MM.1S (cell line): ENCODE results near the gene UQCR10.

Source experiments
- EZH2phosphoT487 ChIP-seq: fragments of 300-600 bp; sonication (generic); IDR thresholded peaks from 2 replicates; pipeline ENCODE4 v1.6.1; 2018; ENCODE audit warnings: antibody characterized with exemption, low read length
- TF ChIP-seq, protein P1 (sequence below): fragments of 300-600 bp; sonication (generic); IDR thresholded peaks from 2 replicates; pipeline ENCODE4 v1.5.1; 2016; ENCODE audit warnings: antibody characterized with exemption, low read length, mixed read lengths

DNA sequence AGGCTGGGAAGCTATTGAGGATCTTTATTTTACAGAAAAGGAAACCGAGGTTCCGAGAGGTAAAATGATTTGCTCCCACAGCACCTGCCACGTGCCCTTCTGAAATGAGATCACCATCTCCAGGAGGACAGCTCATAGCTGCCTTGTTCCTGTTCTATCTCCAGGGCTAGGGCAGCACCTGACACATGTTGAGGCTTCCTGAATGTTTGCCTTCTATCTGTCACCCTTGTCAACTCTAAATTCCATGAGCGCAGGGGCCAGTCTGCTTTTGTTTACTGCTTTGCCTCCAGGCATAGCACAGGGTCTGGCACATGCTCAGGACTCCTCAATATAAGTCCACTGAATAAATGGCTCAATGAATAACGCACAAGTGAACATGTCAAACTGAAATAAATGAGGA lies 46.8 kb downstream of the UQCR10 start:
- TF ChIP-seq, protein P1, sequence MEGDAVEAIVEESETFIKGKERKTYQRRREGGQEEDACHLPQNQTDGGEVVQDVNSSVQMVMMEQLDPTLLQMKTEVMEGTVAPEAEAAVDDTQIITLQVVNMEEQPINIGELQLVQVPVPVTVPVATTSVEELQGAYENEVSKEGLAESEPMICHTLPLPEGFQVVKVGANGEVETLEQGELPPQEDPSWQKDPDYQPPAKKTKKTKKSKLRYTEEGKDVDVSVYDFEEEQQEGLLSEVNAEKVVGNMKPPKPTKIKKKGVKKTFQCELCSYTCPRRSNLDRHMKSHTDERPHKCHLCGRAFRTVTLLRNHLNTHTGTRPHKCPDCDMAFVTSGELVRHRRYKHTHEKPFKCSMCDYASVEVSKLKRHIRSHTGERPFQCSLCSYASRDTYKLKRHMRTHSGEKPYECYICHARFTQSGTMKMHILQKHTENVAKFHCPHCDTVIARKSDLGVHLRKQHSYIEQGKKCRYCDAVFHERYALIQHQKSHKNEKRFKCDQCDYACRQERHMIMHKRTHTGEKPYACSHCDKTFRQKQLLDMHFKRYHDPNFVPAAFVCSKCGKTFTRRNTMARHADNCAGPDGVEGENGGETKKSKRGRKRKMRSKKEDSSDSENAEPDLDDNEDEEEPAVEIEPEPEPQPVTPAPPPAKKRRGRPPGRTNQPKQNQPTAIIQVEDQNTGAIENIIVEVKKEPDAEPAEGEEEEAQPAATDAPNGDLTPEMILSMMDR, result no peak
- no peak for TF ChIP-seq EZH2phosphoT487
